ENCODE results near the gene GAS7.
A peak's percentile ranks its signal among the peaks of the same experiment; 100 is the strongest.

The GAS7 gene

DNA sequence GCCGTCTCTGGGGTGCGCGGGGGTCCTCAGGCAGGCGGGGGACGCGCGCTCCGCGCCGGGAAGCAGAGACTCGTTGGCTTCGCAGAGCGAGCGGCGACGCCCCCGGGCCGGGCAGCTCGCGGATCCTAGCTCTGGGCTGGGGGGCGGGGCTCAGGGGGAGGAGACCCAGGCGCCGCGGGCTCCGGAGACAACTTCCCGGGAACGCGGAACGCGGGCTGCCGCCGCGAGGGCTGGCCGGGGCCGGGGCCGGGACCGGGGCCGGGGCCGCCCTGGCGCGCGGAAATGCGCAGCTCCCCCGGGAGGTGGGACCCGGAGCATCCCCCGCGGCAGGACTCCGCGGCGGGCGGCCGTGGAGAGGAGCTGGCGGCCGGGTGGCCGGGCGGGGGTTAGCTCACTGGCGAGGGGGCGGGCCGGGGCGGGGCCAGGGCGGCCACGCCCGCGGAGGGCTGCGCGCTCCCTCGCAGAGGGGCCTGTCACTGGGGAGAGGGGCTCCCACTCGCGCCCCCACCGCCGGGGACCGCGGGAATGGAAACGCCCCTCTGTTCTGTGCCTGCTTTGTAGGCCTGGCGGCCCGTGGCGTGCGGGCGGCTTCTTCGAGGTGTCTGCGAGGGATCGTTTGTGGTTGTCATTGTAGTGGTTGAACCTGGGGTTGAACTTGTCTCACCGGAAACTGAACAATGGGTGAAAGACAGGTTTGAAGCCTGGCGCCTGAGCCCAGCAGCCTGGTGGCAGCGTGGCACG is at the start of gene GAS7:
Gene GAS7, minus strand, starts transcription at position 98 of the 741 bp plus-strand sequence.
- DNase-seq, result no peak

DNA sequence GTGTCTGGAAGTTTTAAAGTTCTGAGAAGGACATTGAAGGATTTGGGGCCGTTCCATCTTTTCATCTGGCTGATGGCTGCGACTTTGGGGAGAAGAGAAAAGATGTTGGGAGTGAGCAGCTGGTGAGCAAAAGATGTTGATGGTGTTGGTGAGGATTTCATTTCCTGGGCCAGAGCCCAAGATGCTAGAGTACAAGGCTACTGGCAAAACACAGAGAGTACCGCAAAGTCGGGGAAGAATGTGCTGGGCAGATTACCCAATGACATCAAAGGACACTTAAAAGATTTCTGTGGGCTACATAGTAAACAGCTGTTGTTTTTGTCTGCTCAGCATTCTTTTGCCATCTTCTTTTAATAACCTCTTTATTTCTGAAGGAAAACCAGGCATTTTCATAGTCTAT is 49.4 kb upstream of the GAS7 start:
- no peak for DNase-seq

DNA sequence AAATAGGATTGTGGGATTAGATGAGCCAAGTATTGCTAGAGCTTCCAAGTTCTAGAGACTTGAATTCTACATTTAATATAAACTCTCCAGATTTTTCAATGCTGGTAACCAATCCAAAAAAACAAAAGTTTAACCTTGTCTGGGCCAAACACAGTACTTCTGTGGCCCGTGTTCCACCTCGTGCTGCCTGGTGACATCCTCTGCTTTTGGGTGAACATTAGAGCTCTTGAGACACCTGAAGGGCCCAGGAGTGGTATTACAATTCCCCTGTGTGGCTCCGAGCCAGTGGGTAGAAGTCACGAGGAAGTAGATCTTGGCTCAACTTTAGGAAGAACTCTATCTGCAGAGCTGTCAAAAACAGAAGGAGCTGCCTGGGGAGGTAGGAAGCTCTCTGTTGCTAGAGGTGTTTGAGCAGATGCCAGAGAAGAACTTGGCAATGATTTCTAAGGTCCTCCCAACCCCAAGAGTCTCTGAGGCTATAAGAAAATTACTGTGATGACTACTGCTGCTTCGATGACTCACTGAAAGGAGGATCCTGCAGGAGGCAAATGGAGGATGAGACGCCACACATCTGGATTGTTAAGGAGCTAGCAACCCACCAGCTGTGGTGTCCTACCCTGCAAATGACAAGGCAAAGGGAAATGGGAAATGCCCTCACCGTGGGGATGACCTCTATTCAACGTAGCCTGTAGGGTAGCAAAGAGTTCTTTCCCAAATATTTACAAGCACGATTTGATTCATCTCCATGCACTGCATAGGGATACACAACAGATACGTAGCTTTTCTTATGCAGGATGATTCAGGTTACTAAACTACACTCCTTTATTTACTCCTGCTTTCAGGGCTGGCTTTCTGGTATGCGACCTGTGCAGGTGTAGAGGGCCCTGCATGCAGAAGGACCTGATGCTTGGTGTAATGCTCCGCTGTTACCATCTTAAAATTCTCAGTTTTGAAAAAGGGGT is 45.8 kb upstream of the GAS7 start:
- no peak for DNase-seq

DNA sequence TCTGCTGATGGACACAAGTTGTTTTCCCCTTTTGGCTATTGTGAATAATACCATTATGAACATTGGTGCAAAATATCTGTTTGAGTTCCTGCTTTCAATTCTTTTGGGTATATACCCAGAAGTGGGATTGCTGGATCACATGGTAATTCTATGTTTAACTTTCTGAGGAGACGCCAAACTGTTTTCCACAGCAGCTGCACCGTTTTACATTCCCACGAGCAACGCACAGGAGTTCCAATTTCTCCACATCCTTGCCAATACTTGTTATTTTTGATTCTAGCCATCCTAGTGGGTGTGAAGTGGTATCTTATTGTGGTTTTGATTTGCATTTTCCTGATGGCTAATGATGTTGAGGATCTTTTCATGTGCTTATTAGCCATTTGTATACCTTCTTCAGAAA is 43.4 kb upstream of the GAS7 start:
- DNase-seq, result no peak

GRCh38 chr17:10238661-10239060 is 40.3 kb upstream of the GAS7 start:
- no peak for DNase-seq

DNA sequence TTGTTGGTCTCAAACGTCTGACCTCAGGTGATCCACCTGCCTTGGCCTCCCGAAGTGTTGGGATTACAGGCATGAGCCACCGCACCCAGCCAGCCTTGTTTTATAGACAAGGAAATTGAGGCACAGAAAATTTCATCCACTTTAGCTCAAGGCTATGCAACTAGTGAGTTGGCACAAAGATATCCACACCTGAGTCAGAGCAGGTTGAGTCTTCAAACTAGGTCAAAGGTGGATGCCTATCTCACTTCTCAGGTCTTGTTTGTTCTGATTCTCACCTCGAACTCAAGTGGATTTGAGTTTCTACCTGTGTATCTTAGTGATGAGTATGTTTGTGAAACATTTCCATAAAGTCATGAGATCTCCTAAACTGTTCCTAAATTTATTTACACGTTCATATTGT is 35.6 kb upstream of the GAS7 start:
- DNase-seq, result no peak

DNA sequence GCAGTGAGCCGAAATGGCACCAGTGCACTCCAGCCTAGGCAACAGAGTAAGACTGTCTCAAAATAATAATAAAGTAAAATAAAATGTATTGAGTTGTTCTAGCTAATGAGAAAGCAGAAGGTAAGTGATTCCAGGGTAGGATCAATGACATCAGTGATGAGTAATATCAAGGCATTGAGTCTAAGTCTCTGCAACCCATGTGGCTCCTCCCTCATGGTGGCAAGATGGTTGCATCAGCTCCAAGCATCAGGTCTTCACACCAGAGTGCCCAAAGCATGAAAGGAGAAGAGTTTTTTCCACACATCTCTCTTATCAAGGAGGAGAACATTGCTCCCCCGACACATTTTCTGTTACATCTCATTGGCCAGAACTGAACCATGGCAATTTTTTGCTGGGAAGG is 34.8 kb upstream of the GAS7 start:
- no peak for DNase-seq

- DNase-seq, result no peak
These were observed 30.8 kb upstream of the GAS7 start for GRCh38 chr17:10229181-10229580.

DNA sequence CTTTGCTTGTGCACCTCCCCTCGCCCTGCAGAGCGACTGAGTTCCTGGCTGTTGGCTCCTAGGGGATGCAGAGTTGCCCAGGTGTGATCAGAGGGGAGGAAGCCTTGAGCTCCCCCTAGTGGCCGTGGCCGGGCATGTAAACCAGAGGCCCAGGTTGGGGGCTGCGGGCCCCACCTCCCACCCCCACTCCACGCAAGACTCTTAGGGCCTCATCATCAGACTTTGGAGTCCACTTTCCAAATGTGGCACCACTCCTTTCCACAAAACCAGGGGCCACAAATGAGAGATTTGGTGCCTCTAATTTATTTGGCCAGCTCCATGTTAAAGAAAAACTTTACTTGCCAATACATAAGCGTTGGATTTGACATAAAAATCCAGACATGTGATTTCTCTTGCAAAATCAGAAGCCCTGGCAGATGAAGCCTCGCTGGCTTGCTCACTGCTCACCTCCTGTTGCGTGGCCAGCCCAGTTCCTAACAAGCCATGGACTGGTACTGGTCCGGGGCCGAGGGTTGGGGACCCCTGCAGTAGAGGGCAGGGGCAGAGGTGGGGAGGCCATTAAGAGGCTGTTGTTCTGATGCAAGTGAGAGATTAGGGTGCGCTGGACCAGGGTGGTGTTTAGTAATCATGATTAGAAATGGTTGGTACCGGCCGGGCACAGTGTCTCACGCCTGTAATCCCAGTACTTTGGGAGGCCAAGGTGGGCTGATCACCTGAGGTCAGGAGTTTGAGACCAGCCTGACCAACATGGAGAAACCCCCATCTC is 28.7 kb upstream of the GAS7 start:
- no peak for DNase-seq

- no peak for DNase-seq
These were observed 26.3 kb upstream of the GAS7 start for GRCh38 chr17:10224582-10225195.

DNA sequence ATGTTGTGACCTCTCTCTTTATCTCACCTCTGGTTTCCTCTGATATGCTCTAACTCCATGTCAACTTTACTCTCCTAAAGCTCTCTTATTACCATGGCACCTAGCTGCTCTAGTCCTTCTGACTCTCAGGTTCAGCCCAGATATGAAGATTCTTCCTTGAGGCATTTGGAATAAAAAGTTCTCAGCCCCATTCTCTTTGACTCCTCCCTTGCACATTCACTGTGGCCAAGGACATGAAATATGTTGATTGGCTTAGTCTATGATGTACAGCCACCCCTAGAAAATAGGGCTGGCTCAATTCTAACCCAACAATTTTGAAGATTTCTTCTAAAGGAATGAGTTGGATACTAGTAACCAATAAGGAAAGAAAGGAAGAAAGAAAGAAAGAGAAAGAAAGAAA is 20.8 kb upstream of the GAS7 start:
- DNase-seq, result no peak

GRCh38 chr17:10217916-10218315 is 19.5 kb upstream of the GAS7 start:
- no peak for DNase-seq

- no peak for DNase-seq
These were observed 18.0 kb upstream of the GAS7 start for GRCh38 chr17:10216213-10216938.

GRCh38 chr17:10215286-10215685 is 16.9 kb upstream of the GAS7 start:
- no peak for DNase-seq

DNA sequence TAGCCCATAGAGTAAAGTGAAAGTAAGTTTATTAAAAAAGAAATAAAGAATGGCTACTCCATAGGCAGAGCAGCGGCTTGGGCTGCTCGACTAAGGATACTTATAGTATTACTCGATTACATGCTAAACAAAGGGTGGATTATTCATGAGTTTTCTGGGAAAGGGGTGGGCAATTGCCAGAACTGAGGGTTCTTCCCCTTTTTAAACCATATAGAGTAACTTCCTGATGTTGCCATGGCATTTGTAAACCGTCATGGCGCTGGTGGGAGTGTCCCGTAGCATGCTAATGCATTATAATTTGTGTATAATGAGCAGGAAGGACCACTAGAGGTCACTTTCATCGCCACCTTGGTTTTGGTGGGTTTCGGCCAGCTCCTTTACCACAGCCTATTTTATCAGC is 13.3 kb upstream of the GAS7 start:
- DNase-seq, result no peak

- peak; percentile 66 for DNase-seq
These were observed 11.8 kb upstream of the GAS7 start for GRCh38 chr17:10210151-10210574.

- no peak for DNase-seq
These were observed 10.3 kb upstream of the GAS7 start for GRCh38 chr17:10208604-10209193.

DNA sequence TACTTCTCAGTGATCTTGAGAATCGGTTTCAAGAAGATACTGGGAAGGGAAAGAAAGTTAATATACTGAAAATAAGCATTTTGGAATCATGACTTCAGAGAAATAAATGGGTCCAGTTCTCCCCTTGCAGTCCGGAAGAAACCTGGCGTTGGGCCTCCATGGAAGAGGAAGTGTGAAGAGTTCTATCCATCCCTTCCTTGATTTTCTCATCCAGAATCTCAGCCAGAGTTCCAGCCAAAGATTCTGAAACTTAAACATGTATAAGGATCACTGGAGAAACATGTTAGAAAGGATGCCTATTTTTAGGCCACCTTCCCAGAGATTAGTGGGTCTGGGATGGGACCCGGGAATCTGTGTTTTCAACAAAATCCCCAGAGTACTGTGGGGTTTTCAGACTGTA is 8.7 kb upstream of the GAS7 start:
- DNase-seq, result no peak

DNA sequence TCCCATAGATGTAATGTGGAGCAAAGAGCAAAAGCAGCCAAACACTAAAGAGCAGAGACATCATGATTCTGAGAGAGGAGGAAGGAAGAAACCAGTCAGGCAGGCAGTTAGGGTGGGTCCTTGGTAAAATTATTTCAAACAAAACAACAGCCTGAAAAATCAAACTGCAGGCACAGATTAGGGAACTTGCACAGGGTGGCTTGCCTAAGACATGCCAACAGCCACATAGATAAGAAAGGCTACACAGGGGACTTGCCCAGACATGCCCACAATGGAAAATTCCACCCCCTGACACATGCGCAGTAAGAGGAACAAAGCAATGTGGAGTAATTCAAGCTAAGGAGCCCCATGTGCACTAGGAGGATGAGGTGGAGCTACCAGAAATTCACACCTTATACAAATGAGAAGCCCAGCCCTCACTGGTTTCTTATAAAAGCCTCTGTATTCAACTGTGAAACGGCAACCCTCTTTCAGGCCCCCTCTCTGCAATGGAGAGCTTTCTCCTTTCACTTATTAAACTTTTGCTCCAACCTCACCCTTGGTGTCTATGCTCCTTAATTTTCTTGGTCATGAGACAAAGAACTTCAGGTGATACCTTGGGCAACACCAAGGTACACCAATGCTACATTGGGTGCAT is 7.3 kb upstream of the GAS7 start:
- DNase-seq, result no peak

DNA sequence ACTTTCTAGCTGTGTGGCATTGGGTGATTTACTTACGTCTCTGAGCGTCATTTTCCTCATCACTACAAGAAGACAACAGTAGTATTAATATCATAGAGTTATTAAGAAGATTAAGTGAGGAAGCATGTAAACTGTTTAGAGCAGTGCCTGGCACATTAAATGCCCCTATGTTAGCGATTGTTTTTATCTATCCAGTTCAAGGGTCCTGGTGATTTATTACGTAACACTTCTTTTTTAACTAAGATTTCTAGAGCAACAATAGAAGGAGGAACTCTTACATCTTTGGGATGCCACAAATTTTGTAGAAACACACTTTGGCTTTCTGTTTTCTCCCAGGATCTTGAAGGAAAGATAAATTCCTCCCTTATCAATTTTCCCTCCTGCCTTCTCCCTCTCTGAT is 3.3 kb upstream of the GAS7 start:
- DNase-seq, result no peak

DNA sequence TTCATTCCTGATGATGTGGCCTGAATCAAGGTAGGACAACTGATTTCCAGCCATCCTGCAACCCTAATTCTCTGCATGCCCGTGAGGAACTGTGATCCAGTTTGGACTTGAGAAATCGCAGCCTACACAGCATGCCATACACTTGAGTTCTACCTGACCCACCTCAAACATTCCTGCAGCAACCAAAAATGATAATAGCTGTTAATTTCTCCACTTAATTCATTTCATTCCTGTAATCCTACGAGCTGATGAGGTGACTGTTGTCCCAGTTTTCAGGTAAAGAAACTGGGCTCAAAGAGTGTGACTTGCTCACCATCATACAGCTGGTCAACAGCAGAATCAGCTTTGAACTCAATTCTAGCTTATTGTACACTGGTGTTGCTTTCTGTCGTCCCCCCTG is 2.2 kb upstream of the GAS7 start:
- DNase-seq, result no peak
